Measurements from ENCODE around the gene DYSF.

DNA sequence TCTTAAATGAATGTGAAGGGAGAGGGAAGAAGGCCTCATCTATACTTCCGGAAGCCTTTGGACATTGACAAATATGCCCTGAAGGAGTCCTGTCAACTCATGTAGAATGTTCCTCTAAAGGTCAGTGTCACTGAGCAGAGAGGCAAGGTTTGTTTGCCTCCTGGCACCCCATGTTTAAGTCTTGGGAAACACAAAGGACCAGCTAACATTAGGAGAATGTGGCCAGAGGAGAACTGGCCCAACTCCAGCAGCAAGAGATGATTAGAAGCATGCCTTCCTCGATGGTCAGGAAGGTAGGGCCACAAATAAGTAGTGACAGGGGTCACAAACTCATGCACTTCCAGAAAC lies 5.7 kb downstream of the DYSF start:
- TF ChIP-seq, protein P1, sequence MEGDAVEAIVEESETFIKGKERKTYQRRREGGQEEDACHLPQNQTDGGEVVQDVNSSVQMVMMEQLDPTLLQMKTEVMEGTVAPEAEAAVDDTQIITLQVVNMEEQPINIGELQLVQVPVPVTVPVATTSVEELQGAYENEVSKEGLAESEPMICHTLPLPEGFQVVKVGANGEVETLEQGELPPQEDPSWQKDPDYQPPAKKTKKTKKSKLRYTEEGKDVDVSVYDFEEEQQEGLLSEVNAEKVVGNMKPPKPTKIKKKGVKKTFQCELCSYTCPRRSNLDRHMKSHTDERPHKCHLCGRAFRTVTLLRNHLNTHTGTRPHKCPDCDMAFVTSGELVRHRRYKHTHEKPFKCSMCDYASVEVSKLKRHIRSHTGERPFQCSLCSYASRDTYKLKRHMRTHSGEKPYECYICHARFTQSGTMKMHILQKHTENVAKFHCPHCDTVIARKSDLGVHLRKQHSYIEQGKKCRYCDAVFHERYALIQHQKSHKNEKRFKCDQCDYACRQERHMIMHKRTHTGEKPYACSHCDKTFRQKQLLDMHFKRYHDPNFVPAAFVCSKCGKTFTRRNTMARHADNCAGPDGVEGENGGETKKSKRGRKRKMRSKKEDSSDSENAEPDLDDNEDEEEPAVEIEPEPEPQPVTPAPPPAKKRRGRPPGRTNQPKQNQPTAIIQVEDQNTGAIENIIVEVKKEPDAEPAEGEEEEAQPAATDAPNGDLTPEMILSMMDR (IDR thresholded peaks at IDR 0.05): no peak
- no peak for TF ChIP-seq POLR2A (IDR thresholded peaks at IDR 0.05)
